A172 (cell line): ENCODE results near the gene LXN. TPM values are rescaled to one million over a fixed set of nuclear protein-coding genes. Genes with fewer than 3 reads are reported as not detected.
"Not testable (repeated sequence)": the region's sequence is repeated elsewhere in the genome, so short reads cannot be mapped to it uniquely, and the experiment has no call there.

Source experiments
- DNase-seq: peaks from one replicate; pipeline ENCODE4 v3.0.0-alpha.2; 2015; ENCODE audit warnings: low spot score
- total RNA-seq: library from RNA; depleted of rRNA; stranded (reverse); fragments of >200 nt; shearing (Covaris generic); gene quantifications from 2 replicates; pipeline ENCODE4 v1.2.3, GENCODE V29; 2014; rRNA removed

LXN gene
- total RNA-seq: not detected in 2 replicates

- DNase-seq: peak; percentile 3
Measured at GRCh38 chr3:158672215-158673176, at the start of gene LXN. TSS of gene LXN (minus strand) at chr3:158672648. CDS start at chr3:158672478, 170 bp downstream.

- DNase-seq: no peak
Measured at GRCh38 chr3:158722108-158722507, 49.7 kb upstream of the LXN start.

- peak; percentile 98 for DNase-seq
Measured at GRCh38 chr3:158718490-158719170, 46.2 kb upstream of the LXN start.

GRCh38 chr3:158717576-158717975, 45.1 kb upstream of the LXN start:
- DNase-seq: no peak

- DNase-seq: peak; percentile 87
Measured at GRCh38 chr3:158713094-158713499, 40.6 kb upstream of the LXN start.

- no peak for DNase-seq
Measured at GRCh38 chr3:158712443-158712842, 40.0 kb upstream of the LXN start.

- peak; percentile 80 for DNase-seq
Measured at GRCh38 chr3:158711886-158712285, 39.4 kb upstream of the LXN start.

- DNase-seq: no peak
Measured at GRCh38 chr3:158710601-158711000, 38.2 kb upstream of the LXN start.

- DNase-seq: peak; percentile 96
Measured at GRCh38 chr3:158709666-158710083, 37.2 kb upstream of the LXN start.

GRCh38 chr3:158703566-158703965, 31.1 kb upstream of the LXN start:
- DNase-seq: no peak

- DNase-seq: peak; percentile 50
Measured at GRCh38 chr3:158702815-158703481, 30.5 kb upstream of the LXN start.

GRCh38 chr3:158701420-158702065, 29.1 kb upstream of the LXN start:
- no peak for DNase-seq

GRCh38 chr3:158700559-158700958, 28.1 kb upstream of the LXN start:
- no peak for DNase-seq

GRCh38 chr3:158696618-158697017, 24.2 kb upstream of the LXN start:
- DNase-seq: no peak

- not testable (repeated sequence) for DNase-seq
Measured at GRCh38 chr3:158693866-158694456, 21.5 kb upstream of the LXN start.

- no peak for DNase-seq
Measured at GRCh38 chr3:158685159-158685558, 12.7 kb upstream of the LXN start.

- DNase-seq: no peak
Measured at GRCh38 chr3:158683230-158683962, 10.9 kb upstream of the LXN start.

GRCh38 chr3:158680861-158681260, 8.4 kb upstream of the LXN start:
- no peak for DNase-seq

- peak; percentile 29 for DNase-seq
Measured at GRCh38 chr3:158679547-158680000, 7.1 kb upstream of the LXN start.

GRCh38 chr3:158678687-158679086, 6.2 kb upstream of the LXN start:
- no peak for DNase-seq
